Fibroblast of lung (primary cell): ENCODE measurements around the gene SOX13. TPM values are rescaled to one million over a fixed set of nuclear protein-coding genes. Genes with fewer than 3 reads are reported as not detected.

Source experiments
- DNase-seq, 2 donors: peaks; one replicate each; pipeline versions ENCODE4 v3.0.0 to v3.0.0-alpha.2; 2010; ENCODE audit warnings: low read depth in 2 of 2
- H2AFZ ChIP-seq: 2 replicates; pipeline ENCODE4 v1.5.1; 2012; ENCODE audit warnings: low read length, control low read depth, inconsistent platforms
- H3K27ac ChIP-seq: 2 replicates; pipeline ENCODE4 v1.5.1; 2011; ENCODE audit warnings: low read length, control low read depth; ENCODE audit not compliant: insufficient read depth
- H3K27me3 ChIP-seq: 2 replicates; pipeline ENCODE4 v1.5.1; 2011; ENCODE audit warnings: mild to moderate bottlenecking, low read length; ENCODE audit not compliant: control insufficient read depth, insufficient read depth
- H3K36me3 ChIP-seq: 2 replicates; pipeline ENCODE4 v1.5.1; 2011; ENCODE audit warnings: low read length; ENCODE audit not compliant: control insufficient read depth, insufficient read depth
- H3K4me1 ChIP-seq: 2 replicates; pipeline ENCODE4 v1.5.1; 2011; ENCODE audit warnings: low read length; ENCODE audit not compliant: control insufficient read depth, insufficient read depth; ENCODE audit errors: extremely low read depth
- H3K4me2 ChIP-seq: 2 replicates; pipeline ENCODE4 v1.5.1; 2011; ENCODE audit warnings: low read length, control low read depth; ENCODE audit not compliant: insufficient read depth; ENCODE audit errors: extremely low read depth
- H3K4me3 ChIP-seq, 4 experiments: fragments of 200-600 bp in 1 of 4; sonication (generic) in 1 of 4; replicated peaks in 1 of 4; 2 replicates each; pipeline ENCODE4 v1.5.1; 2011 to 2016; ENCODE audit warnings: low read length in 4 of 4, low read depth in 3 of 4, mild to moderate bottlenecking in 3 of 4, control low read depth in 2 of 4, inconsistent platforms in 1 of 4, mixed read lengths in 1 of 4; ENCODE audit not compliant: insufficient read depth in 1 of 4; ENCODE audit errors: control extremely low read depth in 1 of 4
- H3K79me2 ChIP-seq: 2 replicates; pipeline ENCODE4 v1.5.1; 2012; ENCODE audit warnings: mild to moderate bottlenecking, low read length, inconsistent platforms; ENCODE audit not compliant: control insufficient read depth, insufficient read depth
- H3K9ac ChIP-seq: 2 replicates; pipeline ENCODE4 v1.5.1; 2011; ENCODE audit warnings: mild to moderate bottlenecking, low read length, control low read depth; ENCODE audit not compliant: insufficient read depth
- H3K9me3 ChIP-seq: 2 replicates; pipeline ENCODE4 v1.5.1; 2012; ENCODE audit warnings: low read depth, low read length; ENCODE audit not compliant: control insufficient read depth, insufficient read depth
- H4K20me1 ChIP-seq: 2 replicates; pipeline ENCODE4 v1.5.1; 2011; ENCODE audit warnings: low read length; ENCODE audit not compliant: control insufficient read depth, insufficient read depth; ENCODE audit errors: extremely low read depth
- CTCF ChIP-seq, 2 donors: IDR thresholded peaks in 1 of 2; conservative IDR thresholded peaks in 1 of 2; 1 replicate in 1 of 2; 2 replicates in 1 of 2; pipeline ENCODE4 v1.5.1; 2011 to 2012; ENCODE audit warnings: low read length in 2 of 2, control low read depth in 1 of 2, inconsistent platforms in 1 of 2, low read depth in 1 of 2, mild to moderate bottlenecking in 1 of 2
- EZH2 ChIP-seq: IDR thresholded peaks from 2 replicates; pipeline ENCODE4 v1.5.1; 2012; ENCODE audit warnings: low read length, control low read depth, mild to moderate bottlenecking; ENCODE audit errors: missing control alignments
- polyA plus RNA-seq, 2 donors: library from polyadenylated mRNA; depleted of rRNA in 1 of 2; stranded (reverse) in 1 of 2; unstranded in 1 of 2; fragments of >200 nt; gene quantifications; 2 replicates each; pipeline ENCODE4 v1.2.1, GENCODE V29; 2011 to 2012; ENCODE audit warnings: missing spikeins in 1 of 2
- total RNA-seq: library from RNA; depleted of rRNA; stranded (reverse); fragments of >200 nt; gene quantifications from 2 replicates; pipeline ENCODE4 v1.2.1, GENCODE V29; 2014

Gene SOX13
- total and polyA plus RNA-seq, 2 donors (not counting 1 experiment from before 2014, with no cell fraction given): 2.0 to 5.5 TPM

- Histone ChIP-seq H3K4me2 (no peak overlapping the region), H3K27ac (no peak overlapping the region), H3K9me3 (no peaks in the 10 kb centered on the region), H3K27me3 (peaks cover 23% of the 10 kb centered on the region), H3K79me2 (no peaks in the 10 kb centered on the region), H4K20me1 (no peaks in the 10 kb centered on the region), H2AFZ (no peak overlapping the region), H3K36me3 (no peaks in the 10 kb centered on the region), H3K4me1 (no peaks in the 10 kb centered on the region), H3K9ac (no peak overlapping the region), H3K4me3 (no peak overlapping the region)
- no peak for DNase-seq
- TF ChIP-seq CTCF (conservative IDR thresholded peaks at IDR 0.05 in 1 of 2, IDR thresholded peaks at IDR 0.05 in 1 of 2; ENCODE audit: low read depth in 1 of 2, low read length in 2 of 2) (no peak), EZH2 (no peak)
Measured at GRCh38 chr1:204146965-204147364, 74.0 kb downstream of the SOX13 start.

DNA sequence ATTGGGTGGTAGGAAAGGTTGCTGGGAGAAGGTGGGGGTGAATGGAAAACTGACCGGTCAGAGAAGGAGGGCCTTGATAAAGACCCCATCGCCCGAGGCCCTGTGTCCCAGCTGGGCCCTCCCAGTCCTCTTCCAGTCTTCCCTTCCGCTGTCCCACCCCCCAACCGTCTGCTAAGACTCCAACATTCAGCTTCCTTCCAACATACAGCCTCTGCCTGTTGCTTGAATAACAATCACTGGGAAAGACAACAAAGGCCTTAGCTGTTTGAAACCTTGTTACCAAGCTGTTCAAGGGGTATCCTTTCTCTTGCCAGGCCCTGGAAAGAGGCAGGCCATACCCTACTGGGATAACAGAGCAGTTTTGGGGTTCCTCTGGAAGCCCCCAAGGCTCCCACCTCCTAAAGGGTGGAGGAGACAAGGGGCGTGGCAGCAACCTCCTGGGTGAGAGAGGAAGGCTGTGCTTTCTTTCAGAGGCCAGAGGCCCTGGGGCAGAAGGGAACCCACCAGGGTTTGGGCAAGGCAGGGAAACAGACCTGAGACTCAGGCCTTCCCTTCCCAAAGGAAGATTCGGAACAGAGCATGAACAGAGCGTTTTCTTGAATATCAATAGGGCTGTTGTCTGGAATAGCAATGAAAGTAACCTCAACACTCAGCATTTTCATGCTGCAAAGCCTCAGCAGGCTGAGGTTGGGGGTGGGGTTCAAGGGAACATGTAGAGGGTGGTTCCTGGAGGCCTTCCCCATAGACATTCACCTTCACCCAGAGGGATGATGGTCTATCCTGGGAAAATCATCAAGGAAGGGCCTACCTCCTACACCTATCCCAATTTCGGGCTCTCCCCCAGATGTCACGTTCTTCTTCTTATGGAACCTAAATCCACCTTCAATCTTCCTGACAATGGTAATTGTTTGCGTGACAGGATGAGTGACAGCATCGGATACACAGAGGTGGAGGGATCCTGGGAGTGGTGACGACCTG lies 74.8 kb downstream of the SOX13 start:
- no peak overlapping the region for H2AFZ ChIP-seq
- no peak overlapping the region for H3K9ac ChIP-seq
- H3K27me3 ChIP-seq: peaks cover 23% of the 10 kb centered on the region
- H3K79me2 ChIP-seq: no peaks in the 10 kb centered on the region
- H3K36me3 ChIP-seq: no peaks in the 10 kb centered on the region
- H3K4me1 ChIP-seq: no peaks in the 10 kb centered on the region
- no peaks in the 10 kb centered on the region for H3K9me3 ChIP-seq
- no peaks in the 10 kb centered on the region for H4K20me1 ChIP-seq
- no peak overlapping the region for H3K27ac ChIP-seq
- TF ChIP-seq EZH2: no peak
- TF ChIP-seq CTCF (conservative IDR thresholded peaks at IDR 0.05 in 1 of 2, IDR thresholded peaks at IDR 0.05 in 1 of 2; ENCODE audit: low read depth in 1 of 2, low read length in 2 of 2): no peak
- H3K4me2 ChIP-seq: no peak overlapping the region
- no peak for DNase-seq
- no peak overlapping the region for H3K4me3 ChIP-seq

DNA sequence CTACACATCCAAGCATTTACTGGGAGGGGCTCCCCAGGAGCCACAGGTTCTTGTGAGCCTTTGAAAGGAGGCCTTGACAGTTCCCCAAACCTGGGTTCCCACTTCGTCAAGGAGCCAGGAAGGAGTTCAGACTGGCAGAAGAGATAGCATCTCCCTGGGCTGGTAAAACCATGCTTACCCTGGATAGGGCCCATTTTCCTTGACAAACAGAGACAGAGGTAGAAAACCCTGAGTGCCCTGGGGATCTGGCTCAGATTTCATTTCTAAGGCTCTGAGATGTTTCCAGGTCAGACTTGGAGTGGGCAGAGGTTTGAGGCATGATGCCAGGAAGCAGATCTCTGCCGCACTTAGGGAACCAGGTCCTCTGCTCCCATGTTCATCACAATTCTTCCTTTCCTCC lies 76.2 kb downstream of the SOX13 start:
- Histone ChIP-seq H4K20me1 (no peaks in the 10 kb centered on the region), H3K79me2 (no peaks in the 10 kb centered on the region), H3K4me3 (no peak overlapping the region), H3K9ac (no peak overlapping the region), H3K27ac (no peak overlapping the region), H2AFZ (no peak overlapping the region), H3K36me3 (no peaks in the 10 kb centered on the region), H3K27me3 (peaks cover 27% of the 10 kb centered on the region), H3K4me1 (no peaks in the 10 kb centered on the region), H3K4me2 (no peak overlapping the region), H3K9me3 (no peaks in the 10 kb centered on the region)
- no peak for DNase-seq
- no peak for TF ChIP-seq EZH2
- TF ChIP-seq CTCF (conservative IDR thresholded peaks at IDR 0.05 in 1 of 2, IDR thresholded peaks at IDR 0.05 in 1 of 2; ENCODE audit: low read depth in 1 of 2, low read length in 2 of 2): no peak
